ENCODE data around the gene PARD6A. TPM values are rescaled to one million over a fixed set of nuclear protein-coding genes. Genes with fewer than 3 reads are reported as not detected.

PARD6A gene
- polyA plus RNA-seq, 1 experiment: 0.42 TPM

DNA sequence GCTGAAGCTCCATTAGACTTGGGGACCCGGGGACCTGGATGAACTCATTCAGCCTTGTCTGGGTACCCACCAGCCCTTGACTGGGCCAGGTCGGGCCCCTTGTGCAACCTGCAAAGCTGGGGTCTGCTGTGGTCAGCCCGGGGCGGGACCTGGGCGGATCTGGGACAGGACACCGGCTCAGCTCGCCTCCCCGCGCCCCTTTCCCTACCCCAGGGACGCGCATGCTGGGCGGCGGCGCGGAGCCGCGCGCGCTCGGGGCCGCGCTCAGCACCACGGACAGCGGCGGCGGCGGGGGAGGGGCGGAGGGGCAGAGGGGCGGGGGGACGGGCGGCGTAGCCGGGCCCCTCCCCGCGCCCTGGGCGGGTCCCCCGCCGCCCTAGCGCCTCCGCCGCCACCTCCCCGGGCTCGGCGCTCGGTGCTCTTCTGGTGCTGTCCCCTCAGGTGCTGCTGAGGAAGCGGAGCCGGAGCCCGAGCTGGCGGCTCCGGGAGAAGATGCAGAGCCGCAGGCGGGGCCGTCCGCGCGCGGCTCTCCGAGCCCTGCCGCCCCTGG lies 8.1 kb upstream of the PARD6A start:
- no peak for DNase-seq (ENCODE audit: low read depth, low spot score)
- ChIA-PET CTCF (interaction anchor here (1.2 kb wide), 1 partner anchor 105 kb away, joined by 4 read pairs; no protein-coding TSS in a partner anchor), POLR2A (interaction anchor here (0.8 kb wide), 1 partner anchor 89 kb away, joined by 4 read pairs; no protein-coding TSS in a partner anchor)
- Histone ChIP-seq H3K27ac (ENCODE audit: low read depth, low read length) (no peak overlapping the region), H3K9me3 (ENCODE audit: control insufficient read depth, insufficient read depth, low read length) (no peaks in the 10 kb centered on the region; the same call in 1 of the 2 replicates), H3K27me3 (ENCODE audit: control insufficient read depth, insufficient read depth, low read length) (peaks cover 38% of the 10 kb centered on the region), H3K4me3 (ENCODE audit: low read depth, low read length) (peak overlapping the region; percentile 50)
- TF ChIP-seq, protein P1, sequence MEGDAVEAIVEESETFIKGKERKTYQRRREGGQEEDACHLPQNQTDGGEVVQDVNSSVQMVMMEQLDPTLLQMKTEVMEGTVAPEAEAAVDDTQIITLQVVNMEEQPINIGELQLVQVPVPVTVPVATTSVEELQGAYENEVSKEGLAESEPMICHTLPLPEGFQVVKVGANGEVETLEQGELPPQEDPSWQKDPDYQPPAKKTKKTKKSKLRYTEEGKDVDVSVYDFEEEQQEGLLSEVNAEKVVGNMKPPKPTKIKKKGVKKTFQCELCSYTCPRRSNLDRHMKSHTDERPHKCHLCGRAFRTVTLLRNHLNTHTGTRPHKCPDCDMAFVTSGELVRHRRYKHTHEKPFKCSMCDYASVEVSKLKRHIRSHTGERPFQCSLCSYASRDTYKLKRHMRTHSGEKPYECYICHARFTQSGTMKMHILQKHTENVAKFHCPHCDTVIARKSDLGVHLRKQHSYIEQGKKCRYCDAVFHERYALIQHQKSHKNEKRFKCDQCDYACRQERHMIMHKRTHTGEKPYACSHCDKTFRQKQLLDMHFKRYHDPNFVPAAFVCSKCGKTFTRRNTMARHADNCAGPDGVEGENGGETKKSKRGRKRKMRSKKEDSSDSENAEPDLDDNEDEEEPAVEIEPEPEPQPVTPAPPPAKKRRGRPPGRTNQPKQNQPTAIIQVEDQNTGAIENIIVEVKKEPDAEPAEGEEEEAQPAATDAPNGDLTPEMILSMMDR (IDR thresholded peaks at IDR 0.05; ENCODE audit: low read depth, low read length): no peak

DNA sequence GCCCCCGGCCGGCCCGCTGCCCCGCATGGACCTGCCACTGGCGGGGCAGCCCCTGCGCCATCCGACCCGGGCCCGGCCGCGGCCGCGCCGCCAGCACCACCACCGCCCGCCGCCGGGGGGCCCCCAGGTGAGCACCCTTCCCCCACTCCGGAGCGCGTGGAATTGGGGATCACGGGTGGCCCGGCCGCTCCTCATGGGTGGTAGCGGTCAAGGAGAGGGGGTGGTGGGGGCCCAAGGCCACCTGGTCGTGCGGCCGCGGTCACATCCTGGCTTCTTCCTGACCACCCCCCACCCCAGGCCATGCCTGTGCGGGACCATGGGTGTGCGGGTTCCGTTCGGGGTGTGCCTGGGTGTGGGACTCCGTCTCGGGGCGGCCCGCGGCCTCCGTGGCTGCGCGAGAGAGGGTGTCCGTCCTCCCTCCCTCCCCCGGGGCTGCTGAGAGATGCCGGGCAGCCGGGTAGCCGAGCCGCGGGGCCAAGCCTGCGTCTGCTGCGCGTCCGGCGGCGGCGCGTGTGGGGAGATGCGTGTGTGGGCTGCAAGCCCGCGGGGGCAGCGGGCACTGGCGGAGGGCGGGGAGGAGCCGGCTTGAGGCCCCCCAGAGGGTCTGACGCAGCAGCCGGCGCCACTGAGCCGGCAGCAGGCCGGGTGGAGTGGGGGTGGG lies 7.5 kb upstream of the PARD6A start:
- Histone ChIP-seq H3K27ac (ENCODE audit: low read depth, low read length) (no peak overlapping the region), H3K4me3 (ENCODE audit: low read depth, low read length) (peak overlapping the region; percentile 58), H3K9me3 (ENCODE audit: control insufficient read depth, insufficient read depth, low read length) (no peaks in the 10 kb centered on the region; the same call in 1 of the 2 replicates), H3K27me3 (ENCODE audit: control insufficient read depth, insufficient read depth, low read length) (peaks cover 38% of the 10 kb centered on the region)
- ChIA-PET CTCF (interaction anchor here (1.2 kb wide), 1 partner anchor 106 kb away, joined by 4 read pairs; no protein-coding TSS in a partner anchor), POLR2A (no interaction called here)
- TF ChIP-seq, protein P1 (IDR thresholded peaks at IDR 0.05; ENCODE audit: low read depth, low read length): peak; percentile 26
- no peak for DNase-seq (ENCODE audit: low read depth, low spot score)

DNA sequence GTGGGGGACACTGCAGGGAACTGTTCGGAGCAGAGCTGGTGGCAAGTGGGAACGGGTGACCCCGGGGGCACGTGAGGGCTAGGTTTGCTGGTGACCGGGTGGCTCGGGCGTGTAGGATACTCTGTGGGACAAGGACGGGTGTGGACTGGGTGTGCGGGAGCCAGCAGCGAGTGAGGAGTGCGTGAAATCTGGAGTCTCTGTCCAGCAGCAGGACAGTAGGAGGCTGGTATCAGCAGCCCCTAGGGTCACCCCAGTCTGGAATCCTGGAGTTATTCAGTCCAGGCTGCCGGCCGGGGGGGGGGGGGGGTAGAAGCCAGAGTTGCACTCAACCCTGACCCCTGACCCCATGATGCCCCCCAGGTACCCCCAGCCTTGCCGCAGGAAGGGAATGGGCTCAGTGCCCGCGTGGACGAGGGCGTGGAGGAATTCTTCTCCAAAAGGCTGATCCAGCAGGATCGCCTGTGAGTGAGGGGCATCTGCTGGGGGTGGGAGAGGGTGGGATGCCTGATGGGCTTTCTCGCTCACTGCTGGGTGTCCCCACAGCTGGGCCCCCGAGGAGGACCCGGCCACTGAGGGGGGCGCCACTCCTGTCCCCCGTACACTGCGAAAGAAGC lies 6.9 kb upstream of the PARD6A start:
- H3K9me3 ChIP-seq (ENCODE audit: control insufficient read depth, insufficient read depth, low read length): no peaks in the 10 kb centered on the region; the same call in 1 of the 2 replicates
- H3K27me3 ChIP-seq (ENCODE audit: control insufficient read depth, insufficient read depth, low read length): peaks cover 32% of the 10 kb centered on the region
- no peak overlapping the region for H3K27ac ChIP-seq (ENCODE audit: low read depth, low read length)
- ChIA-PET POLR2A (no interaction called here), CTCF (no interaction called here)
- TF ChIP-seq, protein P1 (IDR thresholded peaks at IDR 0.05; ENCODE audit: low read depth, low read length): no peak
- no peak for DNase-seq (ENCODE audit: low read depth, low spot score)
- H3K4me3 ChIP-seq (ENCODE audit: low read depth, low read length): peak overlapping the region; percentile 58

DNA sequence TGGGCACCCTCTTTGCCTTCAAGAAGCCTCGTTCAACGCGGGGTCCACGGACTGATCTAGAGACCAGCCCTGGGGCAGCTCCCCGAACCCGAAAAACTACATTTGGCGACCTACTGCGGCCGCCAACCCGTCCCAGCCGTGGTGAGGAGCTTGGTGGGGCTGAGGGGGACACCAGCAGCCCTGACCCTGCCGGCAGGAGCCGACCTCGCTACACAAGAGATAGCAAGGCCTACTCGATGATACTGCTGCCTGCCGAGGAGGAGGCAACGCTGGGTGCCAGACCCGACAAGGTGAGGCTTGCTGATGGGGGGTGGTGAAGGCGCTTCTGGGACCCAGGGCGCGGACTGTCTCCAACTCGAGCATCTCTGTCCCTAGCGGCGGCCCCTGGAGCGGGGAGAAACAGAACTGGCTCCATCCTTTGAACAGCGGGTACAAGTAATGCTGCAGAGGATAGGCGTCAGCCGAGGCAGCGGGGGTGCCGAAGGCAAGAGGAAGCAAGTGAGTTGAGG lies 6.3 kb upstream of the PARD6A start:
- H3K9me3 ChIP-seq (ENCODE audit: control insufficient read depth, insufficient read depth, low read length): no peaks in the 10 kb centered on the region; the same call in 1 of the 2 replicates
- peaks cover 27% of the 10 kb centered on the region for H3K27me3 ChIP-seq (ENCODE audit: control insufficient read depth, insufficient read depth, low read length)
- POLR2A ChIA-PET: no interaction called here
- no peak overlapping the region for H3K27ac ChIP-seq (ENCODE audit: low read depth, low read length)
- CTCF ChIA-PET: no interaction called here
- DNase-seq (ENCODE audit: low read depth, low spot score): no peak
- H3K4me3 ChIP-seq (ENCODE audit: low read depth, low read length): no peak overlapping the region
- TF ChIP-seq, protein P1 (IDR thresholded peaks at IDR 0.05; ENCODE audit: low read depth, low read length): no peak

DNA sequence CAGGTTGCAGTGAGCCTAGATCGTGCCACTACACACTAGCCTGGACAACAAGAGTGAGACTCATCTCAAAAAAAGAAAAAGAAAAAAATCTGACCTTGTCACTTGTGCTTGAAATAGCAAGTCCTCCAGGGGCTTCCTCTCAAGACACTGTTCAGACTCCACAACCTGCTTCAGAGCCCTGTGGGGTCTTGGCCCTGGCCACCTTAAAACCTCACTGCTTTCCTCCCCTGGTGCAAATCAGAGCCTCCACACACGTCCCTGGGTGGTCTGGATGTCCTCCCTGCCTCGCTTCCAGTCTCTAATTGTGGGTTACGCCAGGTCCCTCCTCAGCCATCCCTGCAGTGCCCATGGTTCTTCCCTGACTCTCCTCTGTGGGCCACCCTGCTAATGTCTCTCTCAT lies 5.4 kb upstream of the PARD6A start:
- TF ChIP-seq, protein P1 (IDR thresholded peaks at IDR 0.05; ENCODE audit: low read depth, low read length): no peak
- DNase-seq (ENCODE audit: low read depth, low spot score): no peak
- H3K27me3 ChIP-seq (ENCODE audit: control insufficient read depth, insufficient read depth, low read length): peaks cover 19% of the 10 kb centered on the region
- no peaks in the 10 kb centered on the region; the same call in 1 of the 2 replicates for H3K9me3 ChIP-seq (ENCODE audit: control insufficient read depth, insufficient read depth, low read length)
- no peak overlapping the region for H3K27ac ChIP-seq (ENCODE audit: low read depth, low read length)
- H3K4me3 ChIP-seq (ENCODE audit: low read depth, low read length): no peak overlapping the region
- POLR2A ChIA-PET: no interaction called here
- CTCF ChIA-PET: no interaction called here
